ENCODE results near the gene RELT. TPM values are rescaled to one million over a fixed set of nuclear protein-coding genes. Genes with fewer than 3 reads are reported as not detected.

Gene RELT
- total and polyA plus RNA-seq, 2 of the 13 experiments (the other 11 are each of a cell fraction or from before 2014, with no cell fraction given) = 2.5 to 4.7 TPM

GRCh38 chr11:73330569-73331093, 45.6 kb upstream of the RELT start (continued):
- TF ChIP-seq, protein P1, sequence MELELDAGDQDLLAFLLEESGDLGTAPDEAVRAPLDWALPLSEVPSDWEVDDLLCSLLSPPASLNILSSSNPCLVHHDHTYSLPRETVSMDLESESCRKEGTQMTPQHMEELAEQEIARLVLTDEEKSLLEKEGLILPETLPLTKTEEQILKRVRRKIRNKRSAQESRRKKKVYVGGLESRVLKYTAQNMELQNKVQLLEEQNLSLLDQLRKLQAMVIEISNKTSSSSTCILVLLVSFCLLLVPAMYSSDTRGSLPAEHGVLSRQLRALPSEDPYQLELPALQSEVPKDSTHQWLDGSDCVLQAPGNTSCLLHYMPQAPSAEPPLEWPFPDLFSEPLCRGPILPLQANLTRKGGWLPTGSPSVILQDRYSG (CRISPR knock-in tag; IDR thresholded peaks at IDR 0.05) = no peak
- no peak for TF ChIP-seq ZNF468 (CRISPR knock-in tag; IDR thresholded peaks at IDR 0.05)

- in situ Hi-C loops (cut with HindIII; ENCODE audit: extremely low pct_ligation_motif_present, low pct_unique_long_range_greater_than_20kb) (no loop called here), intact Hi-C loops (cut with micrococcal nuclease; ENCODE audit: unreplicated experiment) (loop anchor here (1.0 kb wide), 1 partner anchor 24 kb away; no protein-coding TSS in a partner anchor)
- peak overlapping the region; percentile 98 for H3K27ac ChIP-seq (ENCODE audit: extremely low read length, insufficient read depth, low read length)
- CTCF ChIA-PET (ENCODE audit: low intra/inter-chr PET ratio, low total read pairs) = interaction anchor here (2.3 kb wide), 1 partner anchor 24 kb away, joined by 8 read pairs; the partner anchor contains the start of gene ARHGEF17
- peak overlapping the region; percentile 95 for H3K4me2 ChIP-seq (ENCODE audit: low read depth, low read length)
- no peak overlapping the region for H2AFZ ChIP-seq (ENCODE audit: low read length)
- BruUV-seq (replicated peaks) = TSS peak; percentile 71
- ATAC-seq = peak; percentile 80
- peak; percentile 92 for DNase-seq (ENCODE audit: low spot score)
- no peaks in the 10 kb centered on the region for H3K27me3 ChIP-seq (ENCODE audit: control insufficient read depth in 1 of 2, insufficient read depth in 2 of 2, low read length in 2 of 2)
- peak overlapping the region; percentile 77 for H3K9ac ChIP-seq (ENCODE audit: insufficient read depth, low read depth, low read length)
- WGBS (ENCODE audit: low lambda C conversion rate) = 0% methylated on average over 4 of the region's 4 CpGs
- H3K9me3 ChIP-seq (ENCODE audit: low read length) = no peaks in the 10 kb centered on the region
- POLR2A ChIA-PET = interaction anchor here (1.0 to 10.1 kb wide), 5 partner anchors 8 to 24 kb away, joined by 3 to 205 read pairs (median 4); partner anchors contain the start of gene ARHGEF17
- H3K36me3 ChIP-seq (replicated peaks in 1 of 2; ENCODE audit: control insufficient read depth in 1 of 2, insufficient read depth in 2 of 2, low read length in 2 of 2) = peaks cover 4 to 11% of the 10 kb centered on the region in 2 experiments; a peak in 3 of 5 replicates
- FAIRE-seq = peak; percentile 83
- peak overlapping the region; percentile 11 to 63 (median 40); a peak in 4 of 6 replicates for H3K4me3 ChIP-seq (replicated peaks in 1 of 3; ENCODE audit: insufficient read depth in 1 of 3, low read depth in 2 of 3, low read length in 3 of 3)
- H3K4me1 ChIP-seq (ENCODE audit: insufficient read depth, low read length) = peaks cover 92% of the 10 kb centered on the region
- H3K79me2 ChIP-seq (ENCODE audit: insufficient read depth, low read length) = peaks cover 43% of the 10 kb centered on the region
- peaks cover 11% of the 10 kb centered on the region for H4K20me1 ChIP-seq (ENCODE audit: insufficient read depth, low read length)
- TF ChIP-seq YY1 (IDR thresholded peaks at IDR 0.05; ENCODE audit: insufficient read depth, insufficient replicate concordance, low read depth, low read length) (no peak), FOXK1 (CRISPR knock-in tag; IDR thresholded peaks at IDR 0.05; ENCODE audit: borderline replicate concordance, low read depth) (no peak; the same call in 1 of the 2 replicates), HNF4G (IDR thresholded peaks at IDR 0.05; ENCODE audit: borderline replicate concordance, low read depth, low read length) (peak; percentile 99), HNF4G (CRISPR knock-in tag; IDR thresholded peaks at IDR 0.05; ENCODE audit: borderline replicate concordance, low read depth) (peak; percentile 89; the same call in 1 of the 2 replicates), ZMAT5 (CRISPR knock-in tag; IDR thresholded peaks at IDR 0.05; ENCODE audit: borderline replicate concordance, low read depth) (no peak), MEF2D (CRISPR knock-in tag; IDR thresholded peaks at IDR 0.05) (no peak), ZNF747 (CRISPR knock-in tag; IDR thresholded peaks at IDR 0.05; ENCODE audit: borderline replicate concordance) (peak; percentile 65; the same call in 1 of the 2 replicates)
Observed at GRCh38 chr11:73331138-73331916, 44.9 kb upstream of the RELT start.
